Measurements from ENCODE around the gene MX1. TPM values are rescaled to one million over a fixed set of nuclear protein-coding genes. Genes with fewer than 3 reads are reported as not detected.
"Not testable (repeated sequence)": the region's sequence is repeated elsewhere in the genome, so short reads cannot be mapped to it uniquely, and the experiment has no call there.

The MX1 gene
- total RNA-seq, 2 donors from 2014 or later, result 15.6 to 29.1 TPM

- TF ChIP-seq POLR2AphosphoS5 (IDR thresholded peaks at IDR 0.05) (no peak), CTCF (IDR thresholded peaks at IDR 0.05) (no peak), POLR2A (IDR thresholded peaks at IDR 0.05) (no peak)
- intact Hi-C loops (cut with DNase I), result no loop called here
- 79% methylated on average over 5 of the region's 5 CpGs for WGBS
- Histone ChIP-seq H3K4me1 (replicated peaks) (no peaks in the 10 kb centered on the region), H3K4me3 (no peak overlapping the region), H3K9me3 (no peaks in the 10 kb centered on the region), H3K27me3 (replicated peaks; ENCODE audit: insufficient read depth) (no peaks in the 10 kb centered on the region), H3K36me3 (no peaks in the 10 kb centered on the region), H3K27ac (no peak overlapping the region)
- no peak for DNase-seq (ENCODE audit: low spot score)
These were observed 15.1 kb upstream of the MX1 start for GRCh38 chr21:41410767-41411448.

- H3K27ac ChIP-seq, result no peak overlapping the region
- intact Hi-C loops (cut with DNase I), result no loop called here
These were observed 14.5 kb upstream of the MX1 start for GRCh38 chr21:41411449-41412089.

GRCh38 chr21:41417505-41417904 is 8.5 kb upstream of the MX1 start:
- H3K27ac ChIP-seq, result not testable (repeated sequence)

More at GRCh38 chr21:41411449-41412089, 14.5 kb upstream of the MX1 start:
- no peak for TF ChIP-seq POLR2AphosphoS5 (IDR thresholded peaks at IDR 0.05)
- TF ChIP-seq CTCF (IDR thresholded peaks at IDR 0.05), result no peak
- no peak for TF ChIP-seq POLR2A (IDR thresholded peaks at IDR 0.05)
- DNase-seq (ENCODE audit: low spot score), result no peak
- 71% methylated on average over 5 of the region's 5 CpGs for WGBS
- Histone ChIP-seq H3K4me1 (replicated peaks) (no peaks in the 10 kb centered on the region), H3K9me3 (no peaks in the 10 kb centered on the region), H3K4me3 (no peak overlapping the region), H3K27me3 (replicated peaks; ENCODE audit: insufficient read depth) (no peaks in the 10 kb centered on the region), H3K36me3 (no peaks in the 10 kb centered on the region)

GRCh38 chr21:41418393-41418792 is 7.6 kb upstream of the MX1 start:
- WGBS, result 92% methylated on average over 6 of the region's 6 CpGs
- no peaks in the 10 kb centered on the region for H3K36me3 ChIP-seq
- H3K9me3 ChIP-seq, result no peaks in the 10 kb centered on the region
- intact Hi-C loops (cut with DNase I), result no loop called here
- no peak overlapping the region for H3K27ac ChIP-seq
- no peaks in the 10 kb centered on the region for H3K4me1 ChIP-seq (replicated peaks)
- TF ChIP-seq POLR2AphosphoS5 (IDR thresholded peaks at IDR 0.05) (no peak), CTCF (IDR thresholded peaks at IDR 0.05) (no peak), POLR2A (IDR thresholded peaks at IDR 0.05) (no peak)
- no peak overlapping the region for H3K4me3 ChIP-seq
- no peak for DNase-seq (ENCODE audit: low spot score)
- H3K27me3 ChIP-seq (replicated peaks; ENCODE audit: insufficient read depth), result no peaks in the 10 kb centered on the region

More at GRCh38 chr21:41417505-41417904, 8.5 kb upstream of the MX1 start:
- DNase-seq (ENCODE audit: low spot score); H3K9me3 ChIP-seq; H3K27me3 ChIP-seq (replicated peaks; ENCODE audit: insufficient read depth); intact Hi-C loops (cut with DNase I); H3K4me3 ChIP-seq; H3K36me3 ChIP-seq; H3K4me1 ChIP-seq (replicated peaks): not testable (repeated sequence)
- 89% methylated on average over 2 of the region's 2 CpGs for WGBS

GRCh38 chr21:41418956-41419680 is 6.9 kb upstream of the MX1 start:
- Histone ChIP-seq H3K27me3 (replicated peaks; ENCODE audit: insufficient read depth) (no peaks in the 10 kb centered on the region), H3K9me3 (no peaks in the 10 kb centered on the region), H3K4me1 (replicated peaks) (no peaks in the 10 kb centered on the region), H3K36me3 (no peaks in the 10 kb centered on the region), H3K27ac (no peak overlapping the region), H3K4me3 (no peak overlapping the region)
- intact Hi-C loops (cut with DNase I), result no loop called here
- TF ChIP-seq POLR2AphosphoS5 (IDR thresholded peaks at IDR 0.05), result no peak
- no peak for TF ChIP-seq CTCF (IDR thresholded peaks at IDR 0.05)
- TF ChIP-seq POLR2A (IDR thresholded peaks at IDR 0.05), result no peak
- WGBS, result 93% methylated on average over 11 of the region's 11 CpGs
- DNase-seq (ENCODE audit: low spot score), result no peak

Data from prostate gland (tissue), 2 donors.